H9 (cell line): ENCODE measurements around the gene OSBPL10. TPM values are rescaled to one million over a fixed set of nuclear protein-coding genes. Genes with fewer than 3 reads are reported as not detected.

Experiments
- DNase-seq: peaks from one replicate; pipeline ENCODE4 v3.0.0-alpha.2; 2017
- H2AFZ ChIP-seq: one replicate; pipeline ENCODE4 v1.6.1; 2013; ENCODE audit warnings: mild to moderate bottlenecking, low read length, control low read depth, moderate library complexity
- H2AK5ac ChIP-seq: 2 replicates; pipeline ENCODE4 v1.6.1; 2013; ENCODE audit warnings: low read length, control low read depth, mixed read lengths; ENCODE audit not compliant: insufficient read length
- H2BK120ac ChIP-seq: one replicate; pipeline ENCODE4 v1.6.1; 2013; ENCODE audit warnings: low read depth, mild to moderate bottlenecking, low read length, control low read depth, inconsistent platforms; ENCODE audit not compliant: poor library complexity, severe bottlenecking
- H2BK12ac ChIP-seq: 2 replicates; pipeline ENCODE4 v1.6.1; 2013; ENCODE audit warnings: low read length, control low read depth, mixed read lengths, low read depth; ENCODE audit not compliant: insufficient read length
- H2BK15ac ChIP-seq: 2 replicates; pipeline ENCODE4 v1.6.1; 2013; ENCODE audit warnings: low read depth, low read length, control low read depth
- H2BK20ac ChIP-seq: one replicate; pipeline ENCODE4 v1.6.1; 2013; ENCODE audit warnings: low read depth, mild to moderate bottlenecking, low read length, control low read depth, inconsistent platforms; ENCODE audit not compliant: poor library complexity, severe bottlenecking
- H2BK5ac ChIP-seq: 2 replicates; pipeline ENCODE4 v1.6.1; 2013; ENCODE audit warnings: low read length, control low read depth, mixed read lengths; ENCODE audit not compliant: insufficient read length
- H3K14ac ChIP-seq: 2 replicates; pipeline ENCODE4 v1.6.1; 2013; ENCODE audit warnings: low read length, control low read depth; ENCODE audit not compliant: insufficient read depth
- H3K18ac ChIP-seq: 2 replicates; pipeline ENCODE4 v1.6.1; 2013; ENCODE audit warnings: low read depth, mild to moderate bottlenecking, mixed read lengths, low read length, control low read depth; ENCODE audit not compliant: insufficient read length
- H3K23ac ChIP-seq: 2 replicates; pipeline ENCODE4 v1.6.1; 2013; ENCODE audit warnings: low read length, control low read depth, mixed read lengths, low read depth; ENCODE audit not compliant: insufficient read length
- H3K23me2 ChIP-seq: 2 replicates; pipeline ENCODE4 v1.6.1; 2013; ENCODE audit warnings: low read depth, mild to moderate bottlenecking, mixed read lengths, low read length, control low read depth; ENCODE audit not compliant: insufficient read length, poor library complexity, severe bottlenecking
- H3K27ac ChIP-seq: 2 replicates; pipeline ENCODE4 v1.5.1; 2013; ENCODE audit warnings: low read length, control low read depth, mixed read lengths, low read depth; ENCODE audit not compliant: insufficient read length
- H3K27me3 ChIP-seq: 2 replicates; pipeline ENCODE4 v1.6.1; 2013; ENCODE audit warnings: low read length, control low read depth, inconsistent platforms; ENCODE audit not compliant: insufficient read depth
- H3K4ac ChIP-seq: 2 replicates; pipeline ENCODE4 v1.6.1; 2013; ENCODE audit warnings: low read depth, mild to moderate bottlenecking, control low read depth, inconsistent platforms, low read length, moderate library complexity
- H3K4me1 ChIP-seq: 2 replicates; pipeline ENCODE4 v1.6.1; 2013; ENCODE audit warnings: low read length, control low read depth, inconsistent platforms; ENCODE audit not compliant: insufficient read depth
- H3K4me2 ChIP-seq: 2 replicates; pipeline ENCODE4 v1.6.1; 2013; ENCODE audit warnings: low read length, control low read depth, mixed read lengths; ENCODE audit not compliant: insufficient read length, insufficient read depth
- H3K56ac ChIP-seq: 2 replicates; pipeline ENCODE4 v1.6.1; 2013; ENCODE audit warnings: low read depth, mild to moderate bottlenecking, mixed read lengths, low read length, control low read depth; ENCODE audit not compliant: insufficient read length
- H3K79me1 ChIP-seq: 2 replicates; pipeline ENCODE4 v1.6.1; 2013; ENCODE audit warnings: low read depth, mild to moderate bottlenecking, moderate library complexity, low read length, control low read depth, inconsistent platforms; ENCODE audit not compliant: insufficient read depth, poor library complexity, severe bottlenecking
- H3K79me2 ChIP-seq: 2 replicates; pipeline ENCODE4 v1.6.1; 2013; ENCODE audit warnings: low read length, control low read depth, inconsistent platforms; ENCODE audit not compliant: insufficient read depth
- H3K9ac ChIP-seq: 2 replicates; pipeline ENCODE4 v1.6.1; 2013; ENCODE audit warnings: low read length, control low read depth, mixed read lengths; ENCODE audit not compliant: insufficient read length; ENCODE audit errors: extremely low read depth
- H3K9me3 ChIP-seq: one replicate; pipeline ENCODE4 v1.6.1; 2013; ENCODE audit warnings: low read depth, low read length, inconsistent platforms; ENCODE audit not compliant: control insufficient read depth
- H3T11ph ChIP-seq: one replicate; pipeline ENCODE4 v1.6.1; 2013; ENCODE audit warnings: mild to moderate bottlenecking, low read length, control low read depth, inconsistent platforms
- H4K20me1 ChIP-seq: one replicate; pipeline ENCODE4 v1.6.1; 2013; ENCODE audit not compliant: control insufficient read depth, insufficient read length, insufficient read depth
- H4K5ac ChIP-seq: 2 replicates; pipeline ENCODE4 v1.6.1; 2013; ENCODE audit warnings: low read depth, mild to moderate bottlenecking, mixed read lengths, low read length, control low read depth; ENCODE audit not compliant: insufficient read length
- H4K8ac ChIP-seq: replicated peaks from 2 replicates; pipeline ENCODE4 v1.6.1; 2013; ENCODE audit warnings: low read length, control low read depth, mixed read lengths, low read depth; ENCODE audit not compliant: insufficient read length
- H4K91ac ChIP-seq: 2 replicates; pipeline ENCODE4 v1.6.1; 2013; ENCODE audit warnings: low read depth, mild to moderate bottlenecking, moderate library complexity, mixed read lengths, low read length, control low read depth; ENCODE audit not compliant: insufficient read length
- H3K27ac Mint-ChIP-seq, 3 experiments: 2 replicates in 2 of 3; 3 replicates in 1 of 3; pipeline ENCODE4 v1.8.0; 2020 to 2021; ENCODE audit warnings: mixed read lengths in 3 of 3, mild to moderate bottlenecking in 1 of 3, moderate library complexity in 1 of 3
- H3K27me3 Mint-ChIP-seq: 2 replicates; pipeline ENCODE4 v1.8.0; 2021; ENCODE audit warnings: low read depth, mild to moderate bottlenecking, moderate library complexity, mixed read lengths
- H3K36me3 Mint-ChIP-seq, 3 experiments: 2 replicates in 2 of 3; 3 replicates in 1 of 3; pipeline ENCODE4 v1.8.0; 2020 to 2021; ENCODE audit warnings: low read depth in 3 of 3, mixed read lengths in 3 of 3; ENCODE audit not compliant: insufficient read depth in 1 of 3
- H3K4me1 Mint-ChIP-seq, 2 experiments: 2 replicates each; pipeline ENCODE4 v1.8.0; 2020; ENCODE audit warnings: mixed read lengths in 2 of 2
- H3K4me3 Mint-ChIP-seq, 2 experiments: 2 replicates in 1 of 2; 3 replicates in 1 of 2; pipeline ENCODE4 v1.8.0; 2020 to 2021; ENCODE audit warnings: mild to moderate bottlenecking in 2 of 2, mixed read lengths in 2 of 2, moderate library complexity in 1 of 2
- H3K9me3 Mint-ChIP-seq, 2 experiments: 2 replicates in 1 of 2; 3 replicates in 1 of 2; pipeline ENCODE4 v1.8.0; 2020; ENCODE audit warnings: mild to moderate bottlenecking in 2 of 2, mixed read lengths in 2 of 2, moderate library complexity in 1 of 2
- WGBS: extraction: QIAGEN DNeasy Blood & Tissue Kit; methylation state at CpG from one replicate; pipeline ENCODE4 v1.1.7; 2013; ENCODE audit warnings: missing lambda C conversion rate, low lambda C conversion rate, mixed read lengths; ENCODE audit not compliant: insufficient read length; ENCODE audit errors: extremely low coverage; 5-methylcytosine and 5-hydroxymethylcytosine counted together
- total RNA-seq: library from RNA; stranded (reverse); gene quantifications from 2 replicates; pipeline ENCODE4 v1.2.1, GENCODE V29; 2021
- TF ChIP-seq, protein P1 (sequence below): fragments of 200-600 bp; sonication (generic); conservative IDR thresholded peaks from 3 replicates; pipeline ENCODE4 v1.8.0; 2021; ENCODE audit warnings: antibody characterized with exemption, mild to moderate bottlenecking

The OSBPL10 gene
- total RNA-seq, 1 experiment from 2014 or later, result 42.7 TPM

DNA sequence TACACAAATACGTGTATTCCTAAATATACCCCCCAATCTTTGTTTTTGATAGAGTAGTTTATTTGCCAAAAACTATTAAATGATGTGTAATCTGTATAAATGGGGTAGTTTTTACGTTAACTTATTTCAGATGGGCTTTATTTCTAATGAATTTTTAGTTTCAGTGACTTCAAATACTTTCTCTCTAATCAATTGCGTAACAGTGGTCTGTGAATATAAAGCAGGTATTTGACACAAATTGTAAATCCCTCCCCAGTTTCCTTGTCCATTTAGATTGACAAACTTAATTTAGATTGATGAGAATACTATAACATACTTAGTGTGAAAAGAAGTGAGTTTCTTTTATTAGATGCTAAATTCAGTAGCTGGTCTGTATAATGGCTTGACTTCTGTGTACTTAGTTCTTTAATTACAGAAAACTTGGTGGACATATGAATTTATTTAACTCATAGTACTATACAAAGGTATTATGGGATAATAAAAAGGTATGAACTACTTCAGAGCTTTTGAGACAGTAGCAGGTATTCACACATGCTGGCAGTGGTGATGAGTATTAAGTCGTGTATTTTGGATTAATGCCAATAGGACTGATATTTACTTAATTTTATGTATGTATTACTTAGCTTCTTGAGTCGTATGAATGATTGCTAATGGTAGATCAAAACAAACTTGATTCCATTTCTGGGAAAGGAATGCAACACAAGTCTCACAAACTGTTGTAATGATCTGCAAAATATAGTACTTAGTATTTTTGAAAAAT, 366.7 kb downstream of the OSBPL10 start:
- Histone ChIP-seq H3K56ac (no peak overlapping the region), H4K20me1 (no peaks in the 10 kb centered on the region), H2BK20ac (no peak overlapping the region), H3K79me1 (no peaks in the 10 kb centered on the region), H4K5ac (no peak overlapping the region), H3K23me2 (no peaks in the 10 kb centered on the region), H3K9ac (no peak overlapping the region), H2BK12ac (no peak overlapping the region), H2BK5ac (no peak overlapping the region), H3K18ac (no peak overlapping the region), H2AFZ (no peak overlapping the region), H3K9me3 (no peaks in the 10 kb centered on the region), H3K14ac (no peak overlapping the region), H4K8ac (no peak overlapping the region), H3K79me2 (no peaks in the 10 kb centered on the region), H3K4me1 (peaks cover 2% of the 10 kb centered on the region; the same call in 1 of the 2 replicates), H4K91ac (no peak overlapping the region), H2BK15ac (no peak overlapping the region), H2BK120ac (no peak overlapping the region), H3K27me3 (no peaks in the 10 kb centered on the region), H3K23ac (no peak overlapping the region), H3K27ac (no peak overlapping the region), H2AK5ac (no peak overlapping the region), H3T11ph (no peak overlapping the region), H3K4ac (no peak overlapping the region), H3K4me2 (no peak overlapping the region)
- H3K27me3 Mint-ChIP-seq, result no peaks in the 10 kb centered on the region
- TF ChIP-seq, protein P1, sequence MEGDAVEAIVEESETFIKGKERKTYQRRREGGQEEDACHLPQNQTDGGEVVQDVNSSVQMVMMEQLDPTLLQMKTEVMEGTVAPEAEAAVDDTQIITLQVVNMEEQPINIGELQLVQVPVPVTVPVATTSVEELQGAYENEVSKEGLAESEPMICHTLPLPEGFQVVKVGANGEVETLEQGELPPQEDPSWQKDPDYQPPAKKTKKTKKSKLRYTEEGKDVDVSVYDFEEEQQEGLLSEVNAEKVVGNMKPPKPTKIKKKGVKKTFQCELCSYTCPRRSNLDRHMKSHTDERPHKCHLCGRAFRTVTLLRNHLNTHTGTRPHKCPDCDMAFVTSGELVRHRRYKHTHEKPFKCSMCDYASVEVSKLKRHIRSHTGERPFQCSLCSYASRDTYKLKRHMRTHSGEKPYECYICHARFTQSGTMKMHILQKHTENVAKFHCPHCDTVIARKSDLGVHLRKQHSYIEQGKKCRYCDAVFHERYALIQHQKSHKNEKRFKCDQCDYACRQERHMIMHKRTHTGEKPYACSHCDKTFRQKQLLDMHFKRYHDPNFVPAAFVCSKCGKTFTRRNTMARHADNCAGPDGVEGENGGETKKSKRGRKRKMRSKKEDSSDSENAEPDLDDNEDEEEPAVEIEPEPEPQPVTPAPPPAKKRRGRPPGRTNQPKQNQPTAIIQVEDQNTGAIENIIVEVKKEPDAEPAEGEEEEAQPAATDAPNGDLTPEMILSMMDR, result no peak
- H3K9me3 Mint-ChIP-seq, result no peaks in the 10 kb centered on the region
- peaks cover 0 to 9% (median 0%) of the 10 kb centered on the region in 3 experiments; a peak in 4 of 7 replicates for H3K36me3 Mint-ChIP-seq
- no peak overlapping the region for H3K4me3 Mint-ChIP-seq
- no peak overlapping the region for H3K27ac Mint-ChIP-seq
- H3K4me1 Mint-ChIP-seq, result peaks cover 14 to 22% of the 10 kb centered on the region in 2 experiments
- WGBS, result no CpG with 5 or more reads among the region's 5 CpGs
- DNase-seq, result no peak
